ENCODE data around the gene NUDT1. TPM values are rescaled to one million over a fixed set of nuclear protein-coding genes. Genes with fewer than 3 reads are reported as not detected.
"Not testable (repeated sequence)": the region's sequence is repeated elsewhere in the genome, so short reads cannot be mapped to it uniquely, and the experiment has no call there.

NUDT1 gene
- polyA plus RNA-seq, 5 donors: 17.9 to 27.1 (median 19.5) TPM

DNA sequence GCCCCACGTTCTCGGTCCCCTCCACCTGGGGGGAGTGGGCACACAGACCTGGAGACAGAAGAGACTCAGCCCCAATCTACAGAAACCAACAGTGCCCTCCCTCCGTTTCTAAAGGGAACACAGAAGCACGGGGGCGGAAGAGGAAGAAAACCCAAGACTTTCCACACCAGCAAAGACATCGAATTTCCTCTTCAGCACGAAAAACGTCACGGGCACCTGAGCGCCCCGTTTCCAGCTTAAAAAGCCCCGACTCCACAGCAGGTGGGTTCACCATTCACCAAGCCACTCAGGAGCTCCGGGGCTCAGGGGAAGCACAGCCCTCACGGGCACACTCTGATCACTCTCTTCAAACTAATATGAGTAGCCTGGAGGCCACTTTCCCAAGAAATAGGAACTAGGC, 19.6 kb downstream of the NUDT1 start:
- no peak for DNase-seq

DNA sequence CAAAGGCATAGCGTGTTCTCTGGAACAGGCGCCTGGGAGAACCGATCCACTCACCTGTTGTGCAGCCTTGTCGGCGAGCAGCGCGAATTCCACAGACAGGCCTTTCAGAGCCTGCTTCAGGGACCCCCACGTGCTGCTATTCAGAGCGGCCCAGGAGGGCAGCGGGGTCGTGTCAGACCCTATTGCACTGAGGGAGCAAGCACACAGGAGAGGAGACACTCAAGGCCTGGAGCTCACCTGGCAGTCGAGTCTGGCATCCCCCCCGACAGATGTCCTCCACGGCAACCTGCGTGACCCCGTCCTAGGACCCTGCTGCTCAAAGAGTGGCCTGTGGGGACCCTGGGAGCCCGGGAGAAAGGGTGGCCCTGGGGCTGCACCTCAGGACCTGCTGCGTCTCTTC, 21.1 kb downstream of the NUDT1 start:
- no peak for DNase-seq

DNA sequence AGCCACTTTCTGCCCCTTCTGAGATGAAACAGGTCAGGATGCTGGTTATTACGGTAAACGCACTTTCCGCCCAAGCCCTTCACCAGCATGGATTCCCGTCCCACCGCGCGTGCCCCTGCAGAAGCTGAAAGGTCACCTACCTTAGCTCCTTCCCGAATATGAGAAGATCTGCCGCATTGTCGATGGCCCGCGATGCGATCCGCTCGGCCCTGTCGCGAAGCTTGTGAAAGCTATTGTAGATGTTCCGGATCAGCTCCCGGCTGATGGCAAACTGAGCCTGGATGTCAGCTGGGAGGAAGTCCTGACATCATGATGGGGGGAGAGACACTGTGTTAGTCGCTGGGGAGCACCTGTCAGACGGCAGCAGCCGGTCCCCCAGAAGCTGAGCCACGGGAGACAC, 22.1 kb downstream of the NUDT1 start:
- DNase-seq: no peak

DNA sequence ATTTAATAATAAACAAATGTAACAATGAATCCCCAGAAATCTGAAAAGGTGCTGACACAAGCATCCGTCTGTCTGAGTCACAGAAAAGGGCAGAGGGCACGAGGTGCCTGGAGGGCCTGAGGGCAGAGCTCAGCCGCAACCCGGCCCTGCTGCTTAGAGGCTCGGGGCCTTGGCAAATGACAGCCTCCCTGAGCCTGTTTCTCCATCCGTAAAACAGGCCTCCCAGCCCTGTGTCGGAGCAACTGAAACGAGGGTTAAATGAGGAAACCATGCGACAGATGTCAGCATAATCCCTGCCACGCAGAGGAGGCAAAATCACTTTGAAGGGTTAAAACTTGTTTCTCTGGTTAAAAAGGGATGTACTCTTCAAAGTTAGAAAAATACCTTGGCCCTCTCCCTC, 24.9 kb downstream of the NUDT1 start:
- no peak for DNase-seq

DNA sequence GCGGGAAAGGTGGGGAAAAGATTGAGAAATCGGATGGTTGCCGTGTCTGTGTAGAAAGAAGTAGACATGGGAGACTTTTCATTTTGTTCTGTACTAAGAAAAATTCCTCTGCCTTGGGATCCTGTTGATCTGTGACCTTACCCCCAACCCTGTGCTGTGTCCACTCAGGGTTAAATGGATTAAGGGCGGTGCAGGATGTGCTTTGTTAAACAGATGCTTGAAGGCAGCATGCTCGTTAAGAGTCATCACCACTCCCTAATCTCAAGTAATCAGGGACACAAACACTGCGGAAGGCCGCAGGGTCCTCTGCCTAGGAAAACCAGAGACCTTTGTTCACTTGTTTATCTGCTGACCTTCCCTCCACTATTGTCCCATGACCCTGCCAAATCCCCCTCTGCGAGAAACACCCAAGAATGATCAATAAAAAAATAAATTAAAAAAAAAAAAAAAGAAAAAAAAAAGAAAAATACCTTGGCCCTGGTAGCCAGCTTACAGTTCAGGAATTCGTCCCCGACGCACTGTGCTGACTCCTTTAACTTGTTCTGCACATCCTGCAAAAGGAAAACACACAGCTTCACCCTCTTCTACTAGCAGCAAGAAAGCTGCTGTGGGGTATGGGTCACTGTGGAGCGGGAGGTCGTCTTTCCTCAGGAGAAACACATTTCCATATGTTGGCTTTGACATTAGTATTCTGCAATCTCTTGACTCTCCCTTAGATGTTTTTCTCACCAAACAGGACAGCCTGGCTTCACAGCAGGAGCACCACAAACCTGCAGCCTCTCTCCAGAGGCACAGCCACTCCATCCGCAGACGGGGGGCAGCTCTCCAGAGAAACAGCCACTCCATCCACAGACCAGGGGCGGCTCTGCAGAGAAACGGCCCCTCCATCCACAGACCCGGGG, 27.3 kb downstream of the NUDT1 start:
- DNase-seq: not testable (repeated sequence)

DNA sequence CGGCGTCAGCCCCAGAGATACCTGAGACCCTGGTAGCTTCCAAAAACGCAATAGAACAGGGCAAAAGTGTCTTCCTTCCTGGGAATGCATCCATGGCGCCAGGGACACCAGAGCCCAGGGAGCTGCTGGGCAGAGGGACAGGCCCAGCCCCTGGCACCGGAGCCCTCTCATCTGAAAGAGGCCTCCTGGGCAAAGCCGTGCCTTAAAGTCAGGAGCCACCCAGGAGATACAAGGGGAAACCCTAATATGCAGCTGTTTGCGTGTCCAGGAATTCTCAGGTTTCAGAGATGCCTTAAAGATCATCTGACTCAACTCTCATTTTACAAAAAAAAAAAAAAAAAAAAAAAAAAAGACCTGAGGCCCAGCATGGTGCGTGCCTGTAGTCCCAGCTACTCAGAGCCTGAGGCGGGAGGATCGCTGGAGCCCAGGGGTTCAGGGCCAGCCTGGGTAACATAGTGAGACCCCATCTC, 28.0 kb downstream of the NUDT1 start:
- no peak for DNase-seq

DNA sequence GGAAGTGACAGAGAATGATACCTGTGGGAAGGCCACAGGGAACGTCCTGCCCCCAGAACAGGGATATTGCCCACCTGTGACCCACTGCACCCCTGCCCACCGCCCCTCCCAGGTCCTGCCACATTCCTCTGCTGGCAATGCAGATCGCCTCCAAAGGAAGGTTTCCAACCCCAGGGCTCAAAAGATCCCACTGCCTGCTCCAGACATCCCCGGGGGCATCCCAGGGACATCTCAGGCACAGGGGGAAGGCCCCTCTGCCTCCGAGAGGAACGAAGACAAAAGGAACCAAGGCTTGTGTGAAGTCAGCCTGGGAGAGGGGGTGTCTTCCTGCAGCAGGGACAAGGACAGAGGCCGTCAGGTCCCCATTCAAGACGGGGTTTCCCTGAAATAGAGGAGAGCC, 28.5 kb downstream of the NUDT1 start:
- DNase-seq: no peak

DNA sequence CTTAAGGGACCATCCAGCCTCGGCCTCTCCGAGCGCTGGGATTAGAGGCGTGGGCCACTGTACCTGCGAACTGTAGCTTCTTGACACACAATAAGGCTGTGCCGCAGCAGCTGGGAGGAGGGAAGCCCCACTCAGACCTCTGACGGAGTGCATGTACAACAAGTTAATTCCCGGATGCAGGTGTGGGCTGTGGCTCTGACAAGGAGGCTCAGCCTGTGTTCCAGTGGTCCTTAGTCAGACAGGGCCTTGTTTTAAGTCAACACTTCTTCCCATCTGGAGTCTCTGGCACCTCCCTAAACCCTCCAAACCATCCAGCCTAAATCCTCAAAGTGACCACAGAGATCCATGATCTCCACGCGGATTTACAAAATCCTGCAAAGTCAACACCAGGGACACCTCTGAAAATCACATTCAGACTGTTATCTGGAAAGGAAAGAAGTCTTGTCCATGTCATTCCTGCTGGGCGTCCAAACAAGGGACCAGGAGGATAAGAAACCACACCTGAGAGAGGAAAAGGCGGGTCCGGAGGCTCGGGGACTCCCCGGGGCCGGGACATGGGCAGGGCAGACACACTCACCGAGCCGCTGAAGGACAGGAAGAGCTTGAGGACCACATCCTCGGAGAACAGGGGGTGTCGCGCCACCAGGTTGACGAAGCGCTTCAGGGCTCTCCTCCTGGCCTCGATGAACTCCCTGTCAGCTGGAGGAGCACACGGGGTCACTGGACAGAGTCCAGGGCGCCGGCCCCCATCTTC, 29.4 kb downstream of the NUDT1 start:
- DNase-seq: no peak

DNA sequence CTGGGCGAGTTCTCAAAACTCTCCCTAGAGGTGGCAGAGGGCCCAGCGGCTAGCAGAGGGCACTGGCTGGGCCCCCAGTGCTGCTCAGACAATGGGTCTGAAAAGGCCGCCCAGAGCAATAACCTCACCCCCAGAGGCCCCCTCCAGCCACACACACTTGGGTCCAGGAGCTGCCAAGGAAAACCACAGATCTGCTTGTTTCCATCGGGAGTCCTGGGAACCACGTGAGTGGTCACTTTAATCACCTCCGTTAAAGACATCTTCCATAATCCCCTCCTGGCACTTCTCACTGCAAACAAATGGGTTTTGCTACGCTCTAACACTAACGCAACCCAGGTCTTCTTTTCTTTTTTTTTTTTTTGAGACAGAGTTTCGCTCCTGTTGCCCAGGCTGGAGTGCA, 30.0 kb downstream of the NUDT1 start:
- DNase-seq: no peak

DNA sequence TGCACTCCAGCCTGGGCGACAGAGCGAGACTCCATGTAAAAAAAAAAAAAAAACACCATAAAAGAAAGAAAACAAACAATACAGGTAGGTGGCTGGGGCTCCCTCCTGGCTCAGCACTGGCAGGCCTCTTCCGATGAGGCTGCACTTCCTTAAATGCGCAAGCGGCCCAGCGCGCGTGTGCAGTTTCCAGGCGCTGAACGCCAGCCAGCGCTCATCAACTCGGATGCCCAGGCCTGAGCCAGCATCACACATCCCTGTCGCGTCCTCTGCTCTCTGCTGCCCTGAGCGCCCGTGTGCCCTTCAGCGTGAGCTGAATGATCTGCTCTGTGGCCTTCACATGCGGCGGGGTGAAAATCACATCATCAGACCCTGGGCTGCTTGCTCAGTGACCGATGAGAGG, 31.8 kb downstream of the NUDT1 start:
- no peak for DNase-seq

DNA sequence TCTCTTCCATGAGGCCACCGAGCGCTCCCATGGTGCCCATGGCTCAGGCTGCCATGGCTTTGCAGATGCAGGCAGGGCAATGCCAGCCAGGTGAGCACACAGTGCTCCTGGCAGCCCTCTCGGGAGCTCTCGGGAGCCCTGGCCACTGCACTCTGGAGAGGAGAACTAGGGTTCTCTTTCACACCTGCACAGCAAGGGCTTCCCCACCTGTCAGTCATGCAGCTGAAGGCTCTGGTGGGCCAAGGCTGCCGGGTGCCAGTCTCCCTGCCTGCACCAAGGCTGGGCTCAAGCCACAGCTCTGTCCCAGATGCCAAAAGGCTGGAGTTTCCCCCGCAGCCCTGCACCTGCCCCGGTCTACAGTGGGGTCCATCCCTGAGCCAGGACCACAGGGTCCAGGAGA, 32.6 kb downstream of the NUDT1 start:
- DNase-seq: no peak

DNA sequence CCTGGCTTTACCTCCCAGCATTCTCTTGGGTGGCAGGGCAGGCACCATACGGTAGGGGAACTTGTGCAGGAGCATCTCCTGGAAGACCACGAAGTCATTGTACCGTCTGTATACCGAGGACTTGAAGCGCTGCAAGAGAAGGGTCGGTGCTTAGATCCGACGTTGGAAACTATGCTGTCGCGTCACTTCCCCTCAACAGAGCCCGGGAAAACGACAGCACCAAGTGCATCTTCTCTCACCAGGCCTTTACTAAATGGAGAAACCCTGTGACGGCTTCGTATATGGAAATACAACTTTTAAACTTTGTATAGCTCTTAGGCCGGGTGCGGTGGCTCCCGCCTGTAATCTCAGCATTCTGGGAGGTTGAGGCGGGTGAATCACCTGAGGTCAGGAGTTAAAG, 33.1 kb downstream of the NUDT1 start:
- DNase-seq: no peak

DNA sequence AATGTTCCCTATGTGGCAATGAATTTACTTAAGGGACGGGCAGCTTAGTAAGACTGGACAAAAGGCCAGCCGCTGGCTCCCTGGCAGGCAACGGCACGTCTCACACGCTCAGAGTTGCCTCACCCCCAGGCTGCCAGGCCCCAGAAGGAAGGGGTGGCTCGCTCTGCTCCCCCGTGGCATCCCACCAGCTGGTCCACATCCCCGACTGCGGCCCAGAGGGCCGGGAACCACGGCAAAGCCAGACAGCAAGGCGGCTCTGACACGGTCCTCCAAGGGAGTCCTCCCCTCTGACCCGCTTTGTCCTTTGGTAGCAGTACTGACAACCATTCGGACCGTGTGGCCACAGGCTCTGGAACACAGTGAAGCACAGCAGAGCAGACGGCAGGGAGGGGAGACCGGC, 34.1 kb downstream of the NUDT1 start:
- no peak for DNase-seq

DNA sequence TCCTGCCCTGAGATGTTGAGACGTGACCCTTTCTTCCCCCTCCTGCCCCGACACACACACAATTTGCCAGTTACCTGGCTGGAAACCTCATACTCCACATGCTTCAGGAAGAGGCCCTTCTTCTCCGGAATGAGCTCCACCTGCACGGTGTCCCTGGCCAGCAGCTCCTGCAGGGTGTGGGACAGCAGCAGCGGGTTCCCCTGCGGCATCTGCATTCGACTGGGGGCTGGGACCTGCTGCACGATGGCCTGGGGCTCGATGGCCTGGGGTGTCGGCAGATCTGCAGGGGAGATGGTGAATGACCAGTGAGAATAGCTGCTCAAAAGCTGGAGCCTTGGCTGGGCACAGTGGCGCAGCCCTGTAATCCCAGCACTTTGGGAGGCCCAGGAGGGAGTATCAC, 36.0 kb downstream of the NUDT1 start:
- no peak for DNase-seq

DNA sequence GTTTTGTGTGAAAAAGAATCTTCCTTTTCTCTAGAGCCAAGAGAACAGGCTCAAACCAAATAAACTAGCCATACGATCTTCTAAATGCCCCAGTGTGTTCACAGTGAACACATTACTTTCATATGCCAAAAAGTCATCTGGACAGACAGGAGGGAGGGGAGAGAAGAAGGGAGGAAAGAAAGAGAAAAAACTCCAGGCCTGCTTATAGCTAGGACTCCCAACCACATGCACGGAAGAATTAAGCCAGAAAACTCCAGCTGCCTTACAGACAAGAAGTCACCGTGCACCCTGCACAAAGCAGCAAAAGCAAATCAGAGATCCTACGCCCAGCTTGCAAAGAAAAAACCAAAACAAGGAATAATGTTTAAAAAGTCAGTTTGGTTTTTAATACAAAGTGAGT, 37.9 kb downstream of the NUDT1 start:
- peak in 1 of 2 donors; percentile 64 for DNase-seq

DNA sequence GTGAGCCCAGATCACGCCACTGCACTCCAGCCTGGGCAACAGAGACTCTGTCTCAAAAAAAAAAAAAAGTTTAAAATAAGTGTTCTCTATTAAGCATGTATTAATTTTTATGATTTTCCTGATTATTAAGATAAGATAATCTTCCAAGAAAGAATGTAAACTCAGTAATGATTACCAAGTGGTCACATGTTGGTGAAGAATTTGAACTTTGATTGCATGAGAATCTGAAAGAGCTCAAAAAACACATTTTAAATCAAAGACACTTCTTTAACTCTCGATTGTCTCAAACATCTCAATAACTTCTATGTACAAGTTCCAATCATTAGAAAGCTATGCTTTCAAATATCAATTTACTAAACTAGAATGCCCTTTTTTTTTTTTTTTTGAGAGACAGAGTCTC, 38.4 kb downstream of the NUDT1 start:
- DNase-seq: peak; percentile 68 to 71

DNA sequence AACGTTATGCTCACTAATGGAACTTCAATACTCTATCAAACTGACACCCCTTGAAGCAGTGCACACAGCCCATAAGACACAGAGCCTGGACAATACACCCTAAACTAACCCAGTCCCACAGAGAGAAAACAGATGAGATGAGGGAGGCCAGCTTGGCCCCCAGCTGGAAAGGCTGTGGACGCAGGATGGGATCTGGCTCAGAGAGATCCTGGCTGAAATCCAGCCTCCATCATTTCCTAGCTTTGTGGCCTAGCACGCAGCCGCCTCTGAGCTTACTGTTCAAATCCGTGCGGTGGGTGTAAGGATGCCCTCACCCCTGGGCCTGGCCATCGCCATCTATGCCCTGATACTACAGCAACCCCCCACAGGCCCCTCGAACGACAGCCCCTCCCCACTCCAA, 39.5 kb downstream of the NUDT1 start:
- DNase-seq: peak; percentile 85 to 88

DNA sequence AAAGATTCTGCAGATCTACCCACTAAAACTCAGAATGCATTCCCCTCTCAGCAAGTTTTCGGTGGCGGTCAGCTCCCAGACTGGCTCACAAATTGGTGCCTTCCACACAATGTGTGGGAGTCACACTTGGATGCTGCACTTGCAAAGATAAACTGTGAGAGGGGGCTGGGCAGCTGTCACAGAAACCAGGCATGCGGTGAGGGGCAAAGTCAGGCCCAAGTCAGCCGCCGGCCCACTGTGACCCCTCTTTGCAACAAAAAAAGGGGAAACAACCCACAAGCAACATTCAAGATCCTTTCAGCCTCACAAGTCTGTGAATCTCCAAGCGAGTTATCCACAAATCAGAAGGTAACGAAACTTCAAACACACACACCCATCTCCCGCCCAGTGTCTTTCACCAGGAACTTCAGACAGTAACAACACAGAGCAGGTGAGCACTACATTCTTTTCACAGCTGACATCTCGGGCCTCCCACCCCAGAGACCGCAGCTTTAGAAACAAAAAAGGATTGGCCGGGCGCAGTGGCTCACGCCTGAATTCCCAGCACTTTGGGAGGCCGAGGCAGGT, 40.2 kb downstream of the NUDT1 start:
- DNase-seq: no peak

DNA sequence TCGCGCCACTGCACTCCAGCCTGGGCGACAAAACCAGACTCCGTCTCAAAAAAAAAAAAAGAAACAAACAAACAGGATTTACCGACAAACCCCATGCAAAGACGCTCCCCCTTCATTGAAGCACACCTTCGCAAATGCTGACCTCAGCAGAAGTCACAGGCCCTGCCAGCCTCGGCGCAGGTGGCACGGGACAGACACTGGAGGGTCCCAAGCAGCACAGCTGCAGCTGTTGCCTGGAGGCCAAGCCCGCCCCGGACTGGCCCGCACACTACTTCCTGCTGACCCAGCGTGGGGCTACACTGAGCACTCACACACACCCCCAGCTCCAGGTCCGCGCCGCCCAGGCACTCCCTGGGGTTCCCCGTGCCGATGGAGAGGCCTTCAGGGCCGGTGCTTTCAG, 41.0 kb downstream of the NUDT1 start:
- no peak for DNase-seq

DNA sequence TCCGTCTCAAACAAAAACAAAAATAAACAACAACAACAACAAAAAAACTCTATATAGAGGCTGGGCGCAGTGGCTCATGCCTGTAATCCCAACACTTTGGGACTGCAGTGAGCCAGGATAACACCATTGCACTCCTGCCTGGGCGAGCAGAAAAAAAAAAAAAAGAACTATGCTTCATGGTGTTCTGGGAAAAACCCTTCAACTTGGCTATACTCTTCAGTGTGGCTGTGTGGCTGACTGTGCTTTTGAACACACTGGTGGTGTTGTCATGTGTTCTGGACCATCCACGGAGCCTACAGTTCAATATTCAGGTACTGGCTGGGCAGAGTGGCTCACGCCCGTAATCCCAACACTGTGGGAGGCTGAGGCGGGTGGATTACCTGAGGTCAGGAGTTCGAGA, 45.7 kb downstream of the NUDT1 start:
- DNase-seq: no peak

DNA sequence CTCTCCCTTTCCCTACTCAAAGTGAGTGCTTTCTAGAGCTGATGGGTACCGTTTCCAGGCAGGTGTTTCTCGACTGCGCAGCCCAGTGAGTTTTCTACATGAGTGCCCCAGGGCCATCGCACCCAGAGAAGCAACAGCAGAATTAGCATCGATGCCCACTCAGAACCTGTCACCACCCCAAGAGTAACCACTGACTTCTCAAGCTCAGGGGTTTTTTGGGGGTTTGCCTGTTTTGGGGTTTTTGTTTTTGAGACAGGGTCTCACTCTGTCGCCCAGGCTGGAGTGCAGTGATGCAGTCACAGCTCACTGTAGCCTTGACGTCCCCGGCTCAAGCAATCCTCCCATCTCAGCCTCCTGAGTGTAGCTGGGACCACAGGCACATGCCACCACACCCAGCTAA, 46.5 kb downstream of the NUDT1 start:
- no peak for DNase-seq

DNA sequence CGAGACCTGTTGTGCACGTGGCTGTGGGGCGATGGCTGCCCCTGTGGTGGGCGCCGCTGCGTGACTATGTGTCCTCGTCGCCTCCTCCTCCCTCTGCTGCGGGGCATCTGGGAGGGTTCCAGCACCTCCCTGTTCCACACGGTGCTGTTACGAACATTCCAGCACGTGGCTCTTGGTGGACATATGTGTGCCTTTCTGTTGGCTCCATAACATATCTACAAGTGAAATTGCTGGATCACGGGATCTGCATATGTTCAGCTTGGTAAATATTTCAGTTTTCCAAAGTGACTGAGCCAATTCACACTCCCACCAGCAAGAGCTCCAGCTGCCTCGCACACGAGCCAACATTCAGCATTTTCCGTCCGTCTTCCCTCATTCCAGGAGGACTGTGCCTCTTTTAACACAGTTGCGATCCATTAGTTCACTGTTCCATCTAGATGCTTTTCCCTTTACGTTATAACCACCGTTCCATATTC, 47.1 kb downstream of the NUDT1 start:
- peak; percentile 59 to 63 for DNase-seq

DNA sequence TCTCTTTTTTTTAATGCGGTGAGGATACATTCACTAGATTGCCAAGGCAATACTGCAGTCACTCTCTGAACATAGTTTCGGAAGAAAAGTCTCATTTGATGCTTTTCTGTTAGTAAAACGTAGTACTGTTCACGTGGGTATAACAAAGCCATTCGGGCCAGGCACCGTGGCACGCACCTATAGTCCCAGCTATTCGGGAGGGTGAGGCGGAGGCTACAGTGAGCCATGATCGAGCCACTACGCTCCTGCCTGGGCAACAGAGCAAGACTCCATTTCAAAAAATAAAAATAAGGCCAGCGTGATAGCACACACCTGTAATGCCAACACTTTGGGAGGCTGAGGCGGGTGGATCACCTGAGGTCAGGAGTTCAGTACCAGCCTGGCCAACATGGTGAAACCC, 47.6 kb downstream of the NUDT1 start:
- no peak for DNase-seq
